GM18858 (cell line): Measurements from ENCODE around the gene ENO1.
"Not testable (repeated sequence)": the region's sequence is repeated elsewhere in the genome, so short reads cannot be mapped to it uniquely, and the experiment has no call there.

Source experiments
- ATAC-seq: cut with Tn5 transposase; IDR thresholded peaks from one replicate; pipeline ENCODE4 v1.9.1; 2021; ENCODE audit not compliant: unreplicated experiment

The ENO1 gene

DNA sequence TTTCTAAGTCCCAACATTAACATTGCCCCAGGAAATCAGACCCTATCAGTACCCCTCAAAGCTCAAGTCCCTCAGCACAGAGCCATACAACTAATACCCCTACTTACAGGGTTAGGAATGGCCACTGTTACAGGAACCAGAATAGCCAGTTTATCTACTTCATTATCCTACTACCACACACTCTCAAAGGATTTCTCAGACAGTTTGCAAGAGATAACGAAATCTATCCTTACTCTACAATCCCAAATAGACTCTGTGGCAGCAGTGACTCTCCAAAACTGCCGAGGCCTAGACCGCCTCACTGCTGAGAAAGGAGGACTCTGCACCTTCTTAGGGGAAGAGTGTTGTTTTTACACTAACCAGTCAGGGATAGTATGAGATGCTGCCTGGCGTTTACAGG, 19.0 kb upstream of the ENO1 start:
- not testable (repeated sequence) for ATAC-seq

DNA sequence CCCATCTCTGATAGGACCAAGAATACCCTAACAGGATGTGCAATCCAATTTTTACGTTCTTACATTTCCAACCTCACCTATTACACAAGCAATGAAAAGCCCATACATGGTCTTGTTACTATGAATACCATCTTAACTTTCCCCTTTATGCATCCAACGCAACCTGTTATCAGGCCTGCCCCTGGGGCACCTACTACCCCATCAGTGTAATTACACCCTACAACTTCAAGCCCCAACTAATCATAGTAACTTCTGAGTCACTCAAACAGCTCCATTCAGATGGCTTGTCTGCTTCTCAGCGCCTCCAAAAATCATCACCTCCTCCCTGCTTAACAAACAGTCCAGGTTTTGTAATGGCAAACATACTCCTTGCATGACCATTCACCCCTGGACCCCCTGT, 18.3 kb upstream of the ENO1 start:
- not testable (repeated sequence) for ATAC-seq

DNA sequence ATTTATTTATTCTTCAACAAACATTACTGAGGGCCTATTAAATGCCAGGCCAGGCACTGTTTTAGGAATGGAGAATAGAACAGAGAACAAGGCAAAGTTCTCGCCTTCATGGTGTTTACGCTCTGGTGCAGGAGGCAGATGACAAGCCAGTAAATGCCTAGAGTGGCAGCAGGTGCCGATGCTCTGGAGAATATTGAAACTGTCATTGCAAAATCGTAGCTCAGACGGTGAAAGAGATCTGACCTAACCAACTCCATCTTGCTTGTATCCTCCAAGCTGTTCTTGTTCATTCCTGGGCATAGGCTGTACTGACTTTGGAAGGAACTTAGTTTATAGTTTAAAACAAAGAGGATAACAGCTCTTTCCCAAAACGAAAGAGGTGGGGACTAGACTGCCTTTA, 13.5 kb upstream of the ENO1 start:
- no peak for ATAC-seq

DNA sequence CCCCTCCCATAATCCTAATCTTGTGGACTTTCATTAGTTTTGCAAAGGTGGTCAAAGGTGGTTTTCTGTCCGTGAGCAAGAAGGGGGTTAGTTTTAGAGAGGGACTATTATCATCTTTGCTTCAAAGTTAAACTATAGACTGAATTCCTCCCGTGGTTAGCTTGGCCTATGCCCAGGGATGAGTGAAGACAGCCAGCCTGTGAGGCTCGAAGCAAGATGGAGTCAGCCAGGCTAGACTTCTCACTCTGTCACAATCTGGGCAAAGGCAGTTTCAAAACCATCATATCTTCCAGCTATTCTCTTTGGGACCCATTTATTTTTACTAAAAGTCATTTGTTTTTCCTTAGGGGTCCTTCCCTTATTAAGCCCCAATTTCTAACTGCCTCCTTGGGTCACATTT, 12.9 kb upstream of the ENO1 start:
- ATAC-seq = no peak

DNA sequence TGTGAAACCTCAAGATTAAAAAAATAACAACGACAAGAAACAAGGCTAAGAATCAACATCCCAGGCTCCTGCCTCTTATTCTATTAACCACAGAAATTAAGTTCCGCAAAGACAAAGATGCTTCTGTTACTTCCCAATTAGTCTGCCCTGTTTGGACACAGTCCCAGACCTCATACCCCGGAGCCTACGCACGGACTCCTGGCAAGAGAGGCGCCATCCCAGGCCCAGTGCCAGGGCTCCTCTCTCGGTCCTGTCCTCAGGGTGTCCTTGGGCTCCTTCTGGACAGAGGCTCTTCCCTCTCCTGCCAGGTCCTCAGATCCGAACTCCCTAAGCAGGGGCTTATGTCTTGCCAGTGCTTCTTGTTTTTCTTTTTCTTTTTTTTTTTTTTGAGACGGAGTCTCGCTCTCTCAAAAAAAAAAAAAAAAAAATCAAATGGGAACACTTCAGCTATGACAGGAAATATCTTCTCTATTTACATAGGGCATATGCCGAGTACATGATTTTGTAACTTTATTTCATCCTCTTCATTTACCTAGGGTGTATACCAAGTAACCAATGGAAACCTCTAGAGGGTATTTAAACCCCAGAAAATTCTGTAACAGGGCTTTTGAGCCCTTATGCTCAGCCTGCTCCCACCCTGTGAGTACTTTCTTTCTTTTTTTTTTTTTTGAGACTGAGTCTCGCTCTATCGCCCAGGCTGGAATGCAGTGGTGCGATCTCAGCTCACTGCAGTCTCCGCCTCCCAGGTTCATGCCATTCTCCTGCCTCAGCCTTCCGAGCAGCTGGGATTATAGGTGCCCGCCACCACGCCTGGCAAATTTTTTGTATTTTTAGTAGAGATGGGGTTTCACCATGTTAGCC, 11.7 kb upstream of the ENO1 start:
- ATAC-seq = no peak

DNA sequence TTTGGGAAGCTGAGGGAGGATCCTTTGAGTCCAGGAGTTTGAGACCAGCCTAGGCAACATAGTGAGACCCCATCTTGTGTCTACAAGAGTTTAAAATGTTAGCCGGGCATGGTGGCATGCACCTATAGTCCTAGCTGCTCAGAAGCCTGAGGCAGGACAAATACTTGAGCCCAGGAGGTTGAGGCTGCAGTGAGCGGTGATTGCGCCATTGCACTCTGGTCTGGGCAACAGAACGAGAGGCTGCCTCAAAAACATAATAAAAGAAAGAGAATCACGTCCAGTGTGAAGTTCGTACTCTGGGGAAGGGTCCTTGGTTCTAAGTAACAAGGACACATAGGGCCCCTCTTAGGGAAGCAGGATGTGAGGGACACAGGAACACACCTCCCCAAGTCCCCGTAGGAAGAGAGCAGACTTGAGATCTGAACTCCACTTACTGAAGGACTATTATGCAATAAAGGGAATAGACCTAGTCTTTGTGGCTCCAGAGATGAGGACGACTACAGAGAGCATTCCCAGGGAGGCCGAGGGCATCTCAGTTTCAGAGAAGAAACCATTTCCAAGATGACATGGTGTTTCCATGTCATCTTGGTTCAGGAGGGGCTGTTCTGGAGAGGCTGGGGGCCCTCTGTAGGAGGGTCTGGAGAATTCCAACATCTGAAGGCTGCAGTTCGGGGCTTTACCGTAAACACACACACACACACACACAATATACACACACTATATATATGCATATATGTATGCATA, 10.8 kb upstream of the ENO1 start:
- no peak for ATAC-seq

DNA sequence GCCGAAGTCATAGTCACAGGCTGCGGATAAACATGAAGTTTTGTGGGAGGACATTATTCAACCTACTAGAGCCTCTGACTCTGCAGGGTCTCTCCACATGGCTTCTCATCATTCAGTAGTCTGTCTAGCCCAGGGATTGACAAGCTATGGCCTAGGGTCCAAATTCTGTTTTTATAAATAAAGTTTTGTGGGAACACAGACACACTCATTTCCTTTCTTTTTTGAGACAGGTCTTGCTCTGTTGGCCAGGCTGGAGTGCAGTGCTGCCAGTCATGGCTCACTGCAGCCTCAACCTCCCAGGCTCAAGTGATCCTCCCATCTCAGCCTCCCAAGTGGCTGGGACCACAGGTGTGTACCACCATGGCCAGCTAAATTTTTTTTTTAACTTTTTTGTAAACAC, 8.1 kb upstream of the ENO1 start:
- ATAC-seq = no peak

DNA sequence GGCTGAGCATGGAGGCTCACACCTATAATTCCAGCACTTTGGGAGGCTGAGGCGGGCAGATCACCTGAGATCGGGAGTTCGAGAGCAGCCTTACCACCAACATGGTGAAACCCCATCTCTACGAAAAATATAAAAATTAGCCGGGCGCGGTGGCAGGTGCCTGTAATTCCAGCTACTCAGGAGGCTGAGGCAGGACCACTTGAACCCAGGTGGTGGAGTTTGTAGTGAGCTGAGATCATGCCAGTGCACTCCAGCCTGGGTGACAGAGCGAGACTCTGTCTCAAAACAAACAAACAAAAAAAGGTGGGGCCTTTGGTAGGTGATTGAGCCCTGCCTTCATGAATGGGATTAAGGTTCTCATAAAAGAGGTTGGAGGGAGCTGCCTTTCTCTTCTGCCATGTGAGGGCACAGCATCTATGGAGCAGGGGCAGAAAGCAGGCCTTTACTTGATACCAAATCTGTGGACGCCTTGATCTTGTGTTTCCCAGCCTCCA, 7.6 kb upstream of the ENO1 start:
- not testable (repeated sequence) for ATAC-seq

DNA sequence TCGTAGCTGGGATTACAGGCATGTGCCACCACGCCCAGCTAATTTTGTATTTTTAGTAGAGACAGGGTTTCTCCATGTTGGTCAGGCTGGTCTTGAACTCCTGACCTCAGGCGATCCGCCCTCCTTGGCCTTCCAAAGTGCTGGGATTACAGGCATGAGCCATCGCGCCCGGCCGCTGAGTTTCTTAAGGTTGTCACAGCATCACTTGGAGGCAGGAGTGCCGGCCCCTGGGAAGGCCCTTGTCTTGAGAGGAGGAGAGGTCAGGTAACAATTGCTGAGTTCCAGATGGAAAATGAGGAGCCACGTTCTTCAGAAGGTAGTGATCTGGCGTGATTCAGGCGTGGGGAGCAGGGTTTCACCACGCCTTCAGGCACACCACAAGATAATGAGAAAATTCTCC, 5.6 kb upstream of the ENO1 start:
- ATAC-seq = not testable (repeated sequence)

DNA sequence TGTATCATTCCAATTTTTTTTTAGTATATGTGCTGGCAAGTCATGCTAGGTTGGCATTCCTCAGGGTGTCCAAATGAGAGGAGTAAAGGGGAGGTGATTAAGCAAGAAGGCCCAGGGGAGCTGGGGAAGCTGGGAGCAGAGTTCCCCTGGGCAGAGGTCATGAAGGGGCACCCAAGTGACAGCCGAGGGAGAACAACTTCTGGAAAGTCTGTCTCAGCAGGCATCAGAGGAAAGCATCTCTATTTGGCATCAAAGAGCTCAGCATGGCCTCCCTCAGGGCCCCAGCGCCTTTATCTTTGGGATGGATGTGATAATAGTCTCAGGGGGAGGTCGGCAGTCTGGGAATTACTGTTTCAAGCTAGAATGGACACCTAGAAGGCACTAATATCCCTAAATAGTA, 5.0 kb upstream of the ENO1 start:
- ATAC-seq = no peak

DNA sequence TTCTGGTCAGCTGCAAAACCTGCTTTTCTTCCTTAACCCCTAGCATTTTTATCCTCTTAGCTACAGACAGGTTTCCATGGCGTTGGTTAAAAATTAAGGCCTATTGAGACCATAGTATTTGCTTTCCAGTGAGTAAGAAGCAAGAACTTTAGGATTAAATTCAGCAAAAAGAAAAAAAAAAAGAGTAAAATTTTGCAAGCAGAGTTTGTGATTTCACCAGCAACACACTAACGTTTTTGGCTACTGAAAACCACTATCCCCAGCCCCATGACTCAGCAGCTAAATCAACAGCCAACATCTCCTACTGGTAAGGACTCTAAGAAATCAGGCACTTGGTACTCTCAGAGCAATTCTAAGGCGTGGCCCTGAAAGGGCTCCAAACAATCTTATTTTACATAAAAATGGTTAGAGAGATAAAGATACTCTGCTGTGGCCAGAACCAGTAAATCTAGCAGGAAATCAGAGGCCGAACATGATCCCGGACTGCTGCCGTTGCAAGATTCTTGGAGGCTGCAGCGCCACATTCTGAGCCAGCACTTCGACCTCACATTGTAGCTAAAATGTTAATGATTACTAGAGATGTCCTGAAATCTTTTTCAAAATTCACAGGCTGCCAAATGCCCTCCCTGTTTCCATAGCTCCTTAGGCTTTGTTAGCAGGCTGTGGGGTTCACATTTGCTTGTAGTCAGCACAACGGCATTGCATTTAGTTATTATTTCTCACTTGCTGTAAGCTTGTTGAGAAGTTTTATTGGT, 1.6 kb upstream of the ENO1 start:
- ATAC-seq = no peak

DNA sequence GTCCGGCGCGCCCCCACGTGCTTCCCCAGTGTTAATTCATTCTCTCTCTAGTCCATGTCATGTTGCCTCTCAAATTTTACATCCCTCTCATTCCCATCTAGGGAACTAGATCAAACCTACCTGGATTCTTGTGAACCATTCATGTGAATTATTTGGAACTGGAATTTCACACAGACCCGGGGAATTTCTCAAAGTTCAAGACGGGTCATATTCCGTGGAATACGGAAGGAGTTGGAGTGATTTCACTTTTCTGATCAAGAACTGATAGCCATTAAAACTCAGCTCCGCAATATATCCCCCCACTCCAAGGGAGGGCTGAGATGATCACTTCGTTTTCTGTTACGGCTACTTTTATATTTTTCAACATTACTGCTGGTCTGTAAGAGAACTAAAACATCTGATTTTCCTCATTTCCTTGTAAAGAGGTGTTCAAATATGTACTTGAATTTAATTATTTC, 1.0 kb upstream of the ENO1 start:
- ATAC-seq = no peak

DNA sequence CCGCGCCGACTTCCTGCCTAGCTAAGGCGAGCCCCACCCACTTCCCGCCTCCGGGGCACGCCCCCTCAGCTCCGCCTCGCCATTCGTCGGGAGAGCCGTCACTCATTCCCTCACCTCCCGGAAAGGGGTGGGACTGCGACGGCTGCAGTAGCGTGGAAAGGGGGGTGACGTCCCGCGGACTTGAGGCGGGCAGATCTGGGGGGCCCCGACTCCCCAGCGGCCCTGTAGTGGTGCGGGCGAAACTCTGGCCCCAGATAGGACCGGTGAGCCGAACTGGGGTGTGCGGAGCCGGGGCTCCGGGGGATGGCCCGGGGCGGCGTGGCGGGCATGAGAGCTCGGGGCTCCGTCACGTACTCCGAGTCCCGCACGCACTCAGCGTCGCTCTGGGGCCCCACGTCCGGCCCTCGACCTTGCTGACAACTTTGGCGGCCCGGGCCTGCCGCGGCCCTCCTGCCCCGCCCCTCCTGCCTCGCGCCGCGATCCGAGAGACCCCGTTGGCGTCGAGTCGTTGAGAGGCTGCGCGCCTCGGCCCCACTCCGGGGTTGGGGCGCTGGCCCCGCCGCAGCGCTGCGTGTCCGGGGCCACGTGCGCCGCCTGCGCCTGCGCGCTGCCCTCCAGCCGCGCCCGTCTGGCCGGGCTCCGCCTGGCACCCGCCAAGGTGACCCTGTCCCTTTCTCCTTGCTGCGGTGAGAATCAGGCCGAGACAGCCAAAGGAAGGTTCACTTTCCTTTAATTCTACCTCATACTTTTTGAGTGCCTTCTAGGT, 395 bp upstream of the ENO1 start:
- ATAC-seq = peak; percentile 56

DNA sequence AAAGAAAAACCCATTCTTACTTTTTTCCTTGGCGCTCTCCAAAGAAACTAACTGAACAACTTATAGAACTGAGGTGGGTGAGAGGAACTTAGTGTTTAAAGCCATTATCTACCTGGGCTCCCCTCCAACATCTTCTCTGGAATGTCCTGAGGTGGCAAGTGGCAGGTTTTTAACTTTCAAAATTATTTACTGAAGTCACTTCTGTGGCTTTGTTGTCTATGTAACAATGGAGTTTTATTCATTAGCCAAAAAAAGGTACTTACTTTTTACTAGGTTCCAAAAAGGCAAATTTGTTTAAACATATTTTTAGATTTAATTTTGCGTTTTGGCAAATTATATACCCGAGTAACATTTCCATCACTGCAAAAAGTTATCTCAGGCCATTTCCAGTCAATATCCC, 2.4 kb downstream of the ENO1 start:
- no peak for ATAC-seq

DNA sequence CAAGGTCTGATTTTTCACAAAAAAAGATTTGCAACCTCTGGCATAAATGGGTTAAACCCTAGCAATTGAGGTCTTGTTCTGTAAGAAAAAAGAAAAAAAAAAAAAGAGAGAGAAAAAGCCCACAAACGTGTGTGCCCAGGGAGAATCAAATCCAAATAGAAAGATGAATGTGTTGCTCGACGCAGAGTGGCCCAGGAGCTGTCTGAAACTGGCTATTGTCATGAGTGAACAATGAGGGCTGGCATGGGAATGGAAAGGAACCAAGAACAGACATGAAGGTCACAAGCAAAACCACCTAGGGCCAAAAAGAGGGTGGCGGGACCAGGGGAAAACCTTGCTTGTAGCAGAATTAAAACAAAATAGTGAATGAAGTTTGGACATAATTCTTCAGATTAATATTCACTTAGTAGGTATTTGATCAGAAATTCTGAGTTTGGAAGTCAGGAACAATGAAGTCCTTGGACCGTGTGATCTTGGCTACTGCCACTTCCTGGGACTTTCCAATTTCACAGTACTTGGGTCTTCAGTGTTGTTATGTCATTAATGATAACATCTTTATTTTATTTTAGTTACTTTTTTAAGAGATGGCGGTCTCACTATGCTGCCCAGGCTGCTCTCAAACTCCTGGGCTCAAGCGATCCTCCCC, 3.1 kb downstream of the ENO1 start:
- ATAC-seq = no peak

DNA sequence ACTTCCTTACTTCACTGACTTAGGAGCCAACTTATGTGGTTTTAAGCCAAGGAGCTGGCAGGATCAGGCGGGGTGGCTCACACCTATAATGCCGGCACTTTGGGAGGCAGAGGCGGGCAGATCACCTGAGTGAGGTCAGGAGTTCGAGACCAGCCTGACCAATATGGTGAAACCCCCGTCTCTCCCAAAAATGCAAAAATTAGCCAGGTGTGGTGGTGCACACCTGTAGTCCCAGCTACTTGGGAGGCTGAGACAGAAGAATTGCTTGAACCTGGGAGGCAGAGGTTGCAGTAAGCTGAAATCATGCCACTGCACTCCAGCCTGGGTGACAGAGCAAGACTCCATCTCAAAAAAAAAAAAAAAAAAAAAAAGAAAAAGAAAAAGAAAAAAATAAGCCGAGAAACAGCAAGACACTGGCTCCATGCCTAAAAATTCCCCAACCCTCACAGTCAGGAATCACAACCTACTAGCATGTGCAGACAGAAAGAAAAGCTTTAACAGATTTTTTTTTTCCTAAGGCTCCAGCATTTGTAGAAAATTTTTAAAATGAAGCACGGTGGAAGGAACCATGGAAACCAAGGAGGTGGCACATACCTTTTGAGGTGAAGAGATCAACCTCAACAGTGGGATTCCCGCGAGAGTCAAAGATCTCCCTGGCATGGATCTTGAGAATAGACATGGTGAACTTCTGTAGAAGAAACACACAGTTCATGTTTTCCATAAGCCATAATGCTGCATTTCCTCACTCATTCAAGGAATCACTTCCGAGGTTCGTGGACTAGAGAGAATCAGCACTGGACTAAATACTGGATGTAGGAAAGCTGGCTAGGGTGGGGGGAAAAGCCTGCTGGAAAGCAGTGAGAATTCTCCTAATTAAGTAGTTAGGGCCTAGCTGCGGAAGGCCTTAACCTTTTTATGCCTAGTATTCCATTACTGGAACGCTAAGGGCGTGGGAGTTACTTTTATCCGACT, 4.0 kb downstream of the ENO1 start:
- no peak for ATAC-seq

DNA sequence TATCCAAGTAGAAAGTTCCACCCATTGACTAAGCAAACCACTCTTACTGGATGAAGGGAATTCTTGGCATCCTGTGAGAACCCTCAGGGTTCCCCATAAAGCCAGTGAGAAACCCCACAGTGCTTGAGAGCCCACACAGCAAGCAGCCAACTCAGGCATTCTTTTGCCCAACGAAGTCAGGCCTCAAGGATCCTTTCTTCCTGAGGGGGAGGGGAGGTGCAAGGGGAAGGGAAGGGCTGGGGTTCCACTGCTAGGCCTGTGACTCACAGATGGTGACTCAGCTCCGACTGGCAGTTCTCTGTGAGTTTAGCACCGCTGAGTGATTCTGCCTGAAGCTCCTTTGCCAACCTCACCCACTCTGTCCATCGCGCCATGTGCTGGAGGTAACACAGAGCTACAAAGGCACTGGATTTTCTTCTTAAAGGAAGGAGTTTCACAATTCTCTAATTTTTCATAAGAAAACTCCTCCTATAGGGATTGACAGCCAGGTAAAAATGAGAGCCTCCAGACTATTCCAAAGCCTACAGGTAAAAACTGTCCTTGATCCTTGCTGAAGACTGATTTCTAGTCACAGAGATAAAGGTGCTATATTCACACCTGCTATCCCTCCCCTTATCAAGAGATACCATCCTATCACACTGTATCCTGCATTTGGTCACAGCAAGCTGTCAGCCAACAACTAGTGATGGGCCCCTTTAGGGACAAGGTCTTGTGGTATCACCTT, 4.8 kb downstream of the ENO1 start:
- ATAC-seq = no peak

DNA sequence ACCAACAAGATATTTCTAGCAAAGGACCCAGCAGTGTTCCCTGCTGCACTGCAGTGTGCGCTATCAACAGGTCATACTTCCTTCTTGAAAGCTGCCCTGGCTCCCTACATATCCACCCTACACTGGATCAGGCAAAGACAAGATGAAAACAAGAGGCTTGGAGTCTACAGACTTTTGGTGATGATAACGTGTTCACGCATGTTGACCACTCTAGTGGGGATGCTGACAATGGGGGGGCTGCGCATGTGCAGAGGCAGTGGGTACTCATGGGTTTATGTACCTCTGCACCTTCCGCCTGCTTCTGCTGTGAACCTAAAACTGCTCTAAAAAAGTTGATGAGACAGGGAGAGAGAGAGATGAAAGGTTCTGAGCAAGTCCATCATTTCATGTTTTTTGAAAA, 5.5 kb downstream of the ENO1 start:
- no peak for ATAC-seq
